Chondrocyte (in vitro differentiated cells): ENCODE data around the gene SEC24C. TPM values are rescaled to one million over a fixed set of nuclear protein-coding genes. Genes with fewer than 3 reads are reported as not detected.

ENCODE experiments used
- DNase-seq: peaks from one replicate; pipeline ENCODE4 v3.0.0; 2021; ENCODE audit warnings: mixed read lengths, low spot score
- H3K27ac Mint-ChIP-seq: one replicate; pipeline ENCODE4 v1.8.0; 2021; ENCODE audit warnings: mild to moderate bottlenecking, moderate library complexity, mixed read lengths; ENCODE audit not compliant: unreplicated experiment
- H3K27me3 Mint-ChIP-seq: 2 replicates; pipeline ENCODE4 v1.8.0; 2021; ENCODE audit warnings: low read depth, mixed read lengths
- H3K36me3 Mint-ChIP-seq: 2 replicates; pipeline ENCODE4 v1.8.0; 2021; ENCODE audit warnings: low read depth, mixed read lengths
- H3K4me1 Mint-ChIP-seq: 2 replicates; pipeline ENCODE4 v1.8.0; 2021; ENCODE audit warnings: low read depth, mild to moderate bottlenecking, mixed read lengths
- H3K4me3 Mint-ChIP-seq: one replicate; pipeline ENCODE4 v1.8.0; 2021; ENCODE audit warnings: mild to moderate bottlenecking, moderate library complexity, mixed read lengths; ENCODE audit not compliant: unreplicated experiment
- H3K9me3 Mint-ChIP-seq: 2 replicates; pipeline ENCODE4 v1.8.0; 2021; ENCODE audit warnings: low read depth, mixed read lengths
- CTCF ChIP-seq: fragments of 200-600 bp; sonication (generic); IDR thresholded peaks from 2 replicates; pipeline ENCODE4 v1.5.0; 2021; ENCODE audit warnings: antibody characterized with exemption, mild to moderate bottlenecking, moderate library complexity
- total RNA-seq: library from RNA; stranded (reverse); gene quantifications from 3 replicates; pipeline ENCODE4 v1.2.1, GENCODE V29; 2021

Gene SEC24C
- total RNA-seq, 1 donor from 2014 or later, result 55.6 TPM

- no peaks in the 10 kb centered on the region for H3K27me3 Mint-ChIP-seq
- peaks cover 10% of the 10 kb centered on the region for H3K36me3 Mint-ChIP-seq
- no peak overlapping the region for H3K4me3 Mint-ChIP-seq
- peaks cover 31% of the 10 kb centered on the region for H3K4me1 Mint-ChIP-seq
- no peak overlapping the region for H3K27ac Mint-ChIP-seq
- DNase-seq, result no peak
- no peaks in the 10 kb centered on the region for H3K9me3 Mint-ChIP-seq
- no peak for TF ChIP-seq CTCF
Observed at GRCh38 chr10:73813333-73813732, 69.2 kb downstream of the SEC24C start.

- Mint-ChIP-seq H3K36me3 (peaks cover 10% of the 10 kb centered on the region), H3K27ac (no peak overlapping the region), H3K4me1 (peaks cover 26% of the 10 kb centered on the region), H3K27me3 (no peaks in the 10 kb centered on the region), H3K4me3 (no peak overlapping the region), H3K9me3 (no peaks in the 10 kb centered on the region)
- TF ChIP-seq CTCF, result no peak
- no peak for DNase-seq
Observed at GRCh38 chr10:73814276-73814895, 70.2 kb downstream of the SEC24C start.

GRCh38 chr10:73814896-73815718 lies 70.9 kb downstream of the SEC24C start:
- peak; percentile 60 for TF ChIP-seq CTCF
- Mint-ChIP-seq H3K27ac (no peak overlapping the region), H3K36me3 (peaks cover 10% of the 10 kb centered on the region), H3K27me3 (no peaks in the 10 kb centered on the region), H3K4me3 (no peak overlapping the region), H3K9me3 (no peaks in the 10 kb centered on the region), H3K4me1 (peaks cover 24% of the 10 kb centered on the region)
- no peak for DNase-seq

- H3K4me3 Mint-ChIP-seq, result no peak overlapping the region
- H3K4me1 Mint-ChIP-seq, result peaks cover 20% of the 10 kb centered on the region
- peaks cover 9% of the 10 kb centered on the region for H3K36me3 Mint-ChIP-seq
- TF ChIP-seq CTCF, result no peak
- H3K27ac Mint-ChIP-seq, result peak overlapping the region; percentile 18
- no peaks in the 10 kb centered on the region for H3K27me3 Mint-ChIP-seq
- H3K9me3 Mint-ChIP-seq, result no peaks in the 10 kb centered on the region
- no peak for DNase-seq
Observed at GRCh38 chr10:73815719-73816030, 71.5 kb downstream of the SEC24C start.

GRCh38 chr10:73816917-73817729 lies 73.0 kb downstream of the SEC24C start:
- H3K9me3 Mint-ChIP-seq, result no peaks in the 10 kb centered on the region
- no peaks in the 10 kb centered on the region for H3K27me3 Mint-ChIP-seq
- H3K36me3 Mint-ChIP-seq, result peaks cover 13% of the 10 kb centered on the region
- H3K27ac Mint-ChIP-seq, result no peak overlapping the region
- TF ChIP-seq CTCF, result no peak
- H3K4me1 Mint-ChIP-seq, result peaks cover 19% of the 10 kb centered on the region
- H3K4me3 Mint-ChIP-seq, result no peak overlapping the region
- no peak for DNase-seq
